SK-N-SH treated with all-trans-retinoic acid at 6 μM for 48 hours (cell line): ENCODE results near the gene SLC30A3.

Source experiments
- RARB ChIP-seq: fragments of 250-450 bp; sonication (Bioruptor Pico); IDR thresholded peaks from 2 replicates; pipeline ENCODE4 v1.8.0; 2021; ENCODE audit warnings: mild to moderate bottlenecking, moderate library complexity
- ZFP30 ChIP-seq: fragments of 450-650 bp; formaldehyde crosslinking; IDR thresholded peaks from 2 replicates; pipeline ENCODE4 v1.5.0; 2022; ENCODE audit warnings: mild to moderate bottlenecking, moderate library complexity
- TF ChIP-seq, protein P1 (sequence below): fragments of 250-450 bp; sonication (Bioruptor Pico); IDR thresholded peaks from 2 replicates; pipeline ENCODE4 v1.5.1; 2021; ENCODE audit warnings: mild to moderate bottlenecking, moderate library complexity

DNA sequence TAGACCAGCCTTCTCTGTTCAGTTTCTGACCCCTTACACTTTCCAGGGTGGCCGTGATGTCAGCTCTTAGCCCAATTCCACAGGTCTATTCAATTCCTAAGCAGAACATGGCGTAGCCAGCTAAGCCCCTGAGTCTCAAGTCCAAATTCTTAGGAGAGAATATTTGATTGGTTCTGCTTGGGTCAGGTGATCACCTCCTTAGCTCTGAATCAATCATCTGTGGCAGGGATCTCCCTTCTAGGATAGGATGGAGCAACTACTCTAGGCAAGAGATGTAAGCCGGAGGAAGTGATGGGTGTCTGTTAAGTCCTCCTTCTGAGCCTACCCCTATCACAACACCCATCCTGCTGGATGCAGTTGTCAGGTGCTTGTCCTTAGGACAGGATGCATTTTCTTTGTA, 34.3 kb upstream of the SLC30A3 start:
- TF ChIP-seq, protein P1, sequence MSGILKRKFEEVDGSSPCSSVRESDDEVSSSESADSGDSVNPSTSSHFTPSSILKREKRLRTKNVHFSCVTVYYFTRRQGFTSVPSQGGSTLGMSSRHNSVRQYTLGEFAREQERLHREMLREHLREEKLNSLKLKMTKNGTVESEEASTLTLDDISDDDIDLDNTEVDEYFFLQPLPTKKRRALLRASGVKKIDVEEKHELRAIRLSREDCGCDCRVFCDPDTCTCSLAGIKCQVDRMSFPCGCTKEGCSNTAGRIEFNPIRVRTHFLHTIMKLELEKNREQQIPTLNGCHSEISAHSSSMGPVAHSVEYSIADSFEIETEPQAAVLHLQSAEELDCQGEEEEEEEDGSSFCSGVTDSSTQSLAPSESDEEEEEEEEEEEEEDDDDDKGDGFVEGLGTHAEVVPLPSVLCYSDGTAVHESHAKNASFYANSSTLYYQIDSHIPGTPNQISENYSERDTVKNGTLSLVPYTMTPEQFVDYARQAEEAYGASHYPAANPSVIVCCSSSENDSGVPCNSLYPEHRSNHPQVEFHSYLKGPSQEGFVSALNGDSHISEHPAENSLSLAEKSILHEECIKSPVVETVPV = no peak
- TF ChIP-seq ZFP30 (CRISPR knock-in tag) (no peak), RARB (CRISPR knock-in tag) (no peak)
